Measurements from ENCODE around the gene PAEP.
"Not testable (repeated sequence)": the region's sequence is repeated elsewhere in the genome, so short reads cannot be mapped to it uniquely, and the experiment has no call there.

The PAEP gene

DNA sequence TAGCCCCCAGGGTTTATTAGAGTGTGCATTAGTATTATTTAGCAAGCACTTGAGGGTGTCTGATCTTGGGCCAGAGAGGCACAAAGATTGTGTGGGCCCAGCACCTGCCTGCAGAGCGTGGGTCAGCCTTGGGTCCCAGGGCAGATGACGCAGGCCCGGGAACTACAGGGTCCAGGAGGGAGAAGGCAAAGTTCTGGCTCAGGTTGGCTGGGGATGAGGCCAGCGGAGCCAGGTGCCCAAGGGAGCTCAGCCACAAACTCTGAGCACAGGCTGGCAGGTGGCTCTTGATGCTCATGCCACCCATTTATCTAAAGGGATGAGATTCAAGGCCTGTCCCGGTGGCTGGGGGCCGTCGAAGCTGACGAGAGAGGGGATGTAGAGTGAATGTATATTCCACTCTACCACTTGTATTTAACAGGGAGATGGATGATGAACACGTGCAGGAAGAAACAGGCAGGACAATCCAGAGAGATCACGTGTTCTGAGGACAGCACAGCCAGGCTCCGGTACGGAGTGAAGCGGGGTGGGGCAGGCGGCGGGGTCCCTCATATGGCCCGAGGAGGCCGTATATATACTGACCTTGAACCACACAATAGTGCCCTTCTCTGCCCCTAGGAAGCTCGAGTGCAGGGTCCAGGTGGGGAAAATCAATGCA, 16.4 kb upstream of the PAEP start:
- Histone ChIP-seq H3K36me3 (no peaks in the 10 kb centered on the region), H3K4me1 (ENCODE audit: control insufficient read depth in 1 of 2, insufficient read depth in 1 of 2, low read depth in 1 of 2, low read length in 1 of 2) (no peaks in the 10 kb centered on the region), H3K27me3 (no peaks in the 10 kb centered on the region), H3K4me3 (ENCODE audit: low read depth in 1 of 2, low read length in 1 of 2) (no peak overlapping the region), H3K9me3 (no peaks in the 10 kb centered on the region), H3K27ac (no peak overlapping the region)
- TF ChIP-seq, protein P1, sequence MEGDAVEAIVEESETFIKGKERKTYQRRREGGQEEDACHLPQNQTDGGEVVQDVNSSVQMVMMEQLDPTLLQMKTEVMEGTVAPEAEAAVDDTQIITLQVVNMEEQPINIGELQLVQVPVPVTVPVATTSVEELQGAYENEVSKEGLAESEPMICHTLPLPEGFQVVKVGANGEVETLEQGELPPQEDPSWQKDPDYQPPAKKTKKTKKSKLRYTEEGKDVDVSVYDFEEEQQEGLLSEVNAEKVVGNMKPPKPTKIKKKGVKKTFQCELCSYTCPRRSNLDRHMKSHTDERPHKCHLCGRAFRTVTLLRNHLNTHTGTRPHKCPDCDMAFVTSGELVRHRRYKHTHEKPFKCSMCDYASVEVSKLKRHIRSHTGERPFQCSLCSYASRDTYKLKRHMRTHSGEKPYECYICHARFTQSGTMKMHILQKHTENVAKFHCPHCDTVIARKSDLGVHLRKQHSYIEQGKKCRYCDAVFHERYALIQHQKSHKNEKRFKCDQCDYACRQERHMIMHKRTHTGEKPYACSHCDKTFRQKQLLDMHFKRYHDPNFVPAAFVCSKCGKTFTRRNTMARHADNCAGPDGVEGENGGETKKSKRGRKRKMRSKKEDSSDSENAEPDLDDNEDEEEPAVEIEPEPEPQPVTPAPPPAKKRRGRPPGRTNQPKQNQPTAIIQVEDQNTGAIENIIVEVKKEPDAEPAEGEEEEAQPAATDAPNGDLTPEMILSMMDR (IDR thresholded peaks at IDR 0.05): no peak

DNA sequence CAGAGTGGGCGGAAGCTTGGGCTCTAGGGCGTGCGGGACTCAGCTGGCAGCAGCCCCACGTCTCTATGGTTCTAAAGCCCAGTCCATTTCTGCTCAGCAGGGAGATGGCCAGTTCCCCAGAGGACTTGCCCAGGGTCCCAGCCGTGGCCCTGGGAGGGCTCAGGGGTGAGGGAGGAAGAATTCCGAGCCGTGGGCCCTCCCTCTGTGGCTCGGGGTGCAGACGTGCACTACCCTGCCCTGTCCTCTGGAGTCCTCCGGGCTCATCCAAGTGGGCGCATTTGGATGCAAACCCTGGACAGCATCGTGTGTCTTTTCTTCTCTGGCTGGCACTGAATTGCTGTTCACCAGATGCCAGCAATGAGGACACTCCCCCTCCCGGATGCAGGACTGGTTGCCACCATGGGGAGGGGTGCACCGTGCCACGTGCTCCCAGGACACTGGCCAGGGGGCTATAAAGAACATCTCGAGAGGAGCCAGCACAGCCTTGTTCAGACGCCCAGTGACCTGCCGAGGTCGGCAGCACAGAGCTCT, 15.8 kb upstream of the PAEP start, which contains the start of gene OBP2A:
TSS of gene OBP2A (plus strand) at position 481 of the 531 bp plus-strand sequence. CDS start 55 bp downstream, outside the sequence.
- not testable (repeated sequence) for H3K36me3 ChIP-seq; H3K4me3 ChIP-seq (ENCODE audit: low read depth in 1 of 2, low read length in 1 of 2); H3K27me3 ChIP-seq; H3K9me3 ChIP-seq; H3K4me1 ChIP-seq (ENCODE audit: control insufficient read depth in 1 of 2, insufficient read depth in 1 of 2, low read depth in 1 of 2, low read length in 1 of 2); H3K27ac ChIP-seq

DNA sequence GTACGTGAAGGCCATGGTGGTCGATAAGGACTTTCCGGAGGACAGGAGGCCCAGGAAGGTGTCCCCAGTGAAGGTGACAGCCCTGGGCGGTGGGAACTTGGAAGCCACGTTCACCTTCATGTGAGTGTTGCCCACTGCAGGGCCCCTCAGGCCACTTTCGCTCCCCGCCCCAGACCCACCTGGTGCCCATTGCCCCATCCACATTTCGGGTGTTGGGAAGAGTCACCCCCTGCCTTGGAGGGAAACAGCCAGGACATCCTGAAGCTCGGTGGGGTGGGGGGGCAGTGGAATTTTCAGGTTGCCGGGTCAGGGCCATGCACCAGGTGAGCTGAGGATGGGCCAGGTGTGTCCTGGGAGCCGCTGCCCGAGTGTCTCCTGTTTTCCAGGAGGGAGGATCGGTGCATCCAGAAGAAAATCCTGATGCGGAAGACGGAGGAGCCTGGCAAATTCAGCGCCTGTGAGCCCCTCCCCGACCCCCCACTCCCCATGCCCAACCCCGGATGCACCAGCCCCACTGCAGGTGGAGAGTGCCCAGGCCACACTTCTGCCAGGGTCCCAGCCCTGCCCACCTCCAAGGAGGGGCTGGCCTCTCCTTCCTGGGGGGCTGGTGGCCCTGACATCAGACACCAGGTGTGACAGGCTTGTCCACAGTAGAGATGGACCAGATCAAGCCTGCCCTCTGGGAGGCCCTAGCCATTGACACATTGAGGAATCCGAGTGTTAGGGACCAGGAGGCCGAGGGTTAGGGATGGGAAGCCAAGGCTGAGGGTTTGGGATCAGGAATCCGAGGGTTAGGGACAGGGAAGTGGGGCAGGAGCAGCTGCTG, 14.6 kb upstream of the PAEP start:
- H3K27ac ChIP-seq; H3K27me3 ChIP-seq; H3K4me3 ChIP-seq (ENCODE audit: low read depth in 1 of 2, low read length in 1 of 2); H3K36me3 ChIP-seq; H3K4me1 ChIP-seq (ENCODE audit: control insufficient read depth in 1 of 2, insufficient read depth in 1 of 2, low read depth in 1 of 2, low read length in 1 of 2); H3K9me3 ChIP-seq: not testable (repeated sequence)

DNA sequence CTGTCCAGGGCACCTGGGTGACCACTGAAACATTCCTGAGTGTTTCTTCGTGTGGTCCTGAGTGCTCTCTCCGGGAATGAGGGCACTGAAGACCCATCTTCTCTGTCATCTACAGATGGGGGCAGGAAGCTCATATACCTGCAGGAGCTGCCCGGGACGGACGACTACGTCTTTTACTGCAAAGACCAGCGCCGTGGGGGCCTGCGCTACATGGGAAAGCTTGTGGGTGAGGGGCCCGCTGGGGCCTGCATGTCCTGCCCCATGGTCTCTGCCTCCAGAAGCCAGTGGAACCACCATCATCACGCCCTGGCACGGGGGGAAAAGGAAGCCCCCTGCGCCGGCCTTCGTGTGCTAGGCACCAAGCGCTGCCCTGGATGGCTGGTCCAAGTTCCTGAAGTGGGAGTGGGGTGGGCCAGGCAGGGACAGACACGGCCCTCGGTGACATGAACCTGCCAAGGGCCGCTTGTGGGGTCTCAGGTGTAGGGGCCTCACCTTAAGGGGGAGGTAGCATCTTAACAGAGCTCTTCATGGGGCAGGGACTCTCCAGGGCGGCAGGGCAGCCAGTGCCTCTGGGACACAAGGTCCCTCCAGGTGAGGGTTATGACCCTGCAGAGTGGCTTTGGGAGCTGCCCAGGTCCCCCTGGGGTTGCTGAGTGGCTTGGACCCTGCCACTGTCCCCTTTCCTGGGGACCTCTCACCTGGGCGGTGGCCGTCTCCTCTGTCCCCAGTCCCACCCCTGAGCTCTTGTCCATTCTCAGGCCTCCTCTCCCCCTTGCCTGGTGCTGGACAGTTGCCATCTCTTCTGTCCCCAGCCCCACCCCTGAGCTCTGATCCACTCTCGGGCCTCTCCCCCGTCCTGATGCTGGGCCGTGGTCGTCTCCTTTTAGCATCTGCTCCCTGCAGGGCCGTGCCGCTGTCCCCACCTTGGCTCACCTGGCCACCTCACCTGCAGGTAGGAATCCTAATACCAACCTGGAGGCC, 13.5 kb upstream of the PAEP start:
- Histone ChIP-seq H3K9me3 (no peaks in the 10 kb centered on the region), H3K27me3 (no peaks in the 10 kb centered on the region), H3K4me3 (ENCODE audit: low read depth in 1 of 2, low read length in 1 of 2) (no peak overlapping the region), H3K36me3 (no peaks in the 10 kb centered on the region), H3K4me1 (ENCODE audit: control insufficient read depth in 1 of 2, insufficient read depth in 1 of 2, low read depth in 1 of 2, low read length in 1 of 2) (no peaks in the 10 kb centered on the region), H3K27ac (no peak overlapping the region)
- TF ChIP-seq, protein P1 (IDR thresholded peaks at IDR 0.05): no peak

DNA sequence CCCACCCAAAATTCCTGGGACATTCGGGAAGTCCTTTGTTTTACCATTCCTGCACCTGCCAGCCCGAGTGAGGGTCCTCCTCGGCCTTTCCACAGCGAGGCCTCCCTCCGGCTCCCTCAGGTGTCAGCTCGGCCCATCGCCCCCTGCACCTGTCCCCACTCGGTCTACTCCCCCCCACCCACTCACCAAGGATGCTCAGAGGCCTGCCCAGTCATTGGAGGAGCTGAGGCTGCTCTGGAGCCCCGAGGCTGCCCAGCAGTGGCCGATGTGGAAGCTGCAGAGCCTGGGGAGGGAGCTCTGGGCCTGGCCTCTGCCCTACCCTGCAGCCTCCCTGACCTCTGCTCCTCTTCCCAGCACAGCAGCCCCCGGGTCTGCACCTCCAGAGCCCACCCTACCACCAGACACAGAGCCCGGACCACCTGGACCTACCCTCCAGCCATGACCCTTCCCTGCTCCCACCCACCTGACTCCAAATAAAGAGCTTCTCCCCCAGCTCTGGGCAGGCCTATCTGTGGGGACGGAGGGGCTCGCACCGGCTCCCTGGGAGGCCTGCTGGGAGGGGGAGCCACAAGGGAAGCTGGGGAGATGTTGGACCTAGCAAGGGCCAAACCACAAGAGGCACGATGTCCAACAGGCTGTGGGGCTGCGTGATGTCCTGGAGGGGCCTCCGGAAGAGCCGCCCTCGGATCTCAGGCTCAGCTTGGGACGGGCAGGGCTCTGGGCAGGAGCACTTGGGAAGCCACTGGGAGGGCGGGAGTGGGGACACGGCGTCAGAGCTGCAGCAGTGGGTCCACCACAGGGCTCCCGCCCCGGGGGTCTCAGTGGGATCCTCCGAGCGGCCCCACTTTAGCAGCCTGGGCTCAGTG, 11.8 kb upstream of the PAEP start:
- H3K27ac ChIP-seq; H3K36me3 ChIP-seq; H3K4me3 ChIP-seq (ENCODE audit: low read depth in 1 of 2, low read length in 1 of 2); H3K9me3 ChIP-seq; H3K27me3 ChIP-seq; H3K4me1 ChIP-seq (ENCODE audit: control insufficient read depth in 1 of 2, insufficient read depth in 1 of 2, low read depth in 1 of 2, low read length in 1 of 2): not testable (repeated sequence)

DNA sequence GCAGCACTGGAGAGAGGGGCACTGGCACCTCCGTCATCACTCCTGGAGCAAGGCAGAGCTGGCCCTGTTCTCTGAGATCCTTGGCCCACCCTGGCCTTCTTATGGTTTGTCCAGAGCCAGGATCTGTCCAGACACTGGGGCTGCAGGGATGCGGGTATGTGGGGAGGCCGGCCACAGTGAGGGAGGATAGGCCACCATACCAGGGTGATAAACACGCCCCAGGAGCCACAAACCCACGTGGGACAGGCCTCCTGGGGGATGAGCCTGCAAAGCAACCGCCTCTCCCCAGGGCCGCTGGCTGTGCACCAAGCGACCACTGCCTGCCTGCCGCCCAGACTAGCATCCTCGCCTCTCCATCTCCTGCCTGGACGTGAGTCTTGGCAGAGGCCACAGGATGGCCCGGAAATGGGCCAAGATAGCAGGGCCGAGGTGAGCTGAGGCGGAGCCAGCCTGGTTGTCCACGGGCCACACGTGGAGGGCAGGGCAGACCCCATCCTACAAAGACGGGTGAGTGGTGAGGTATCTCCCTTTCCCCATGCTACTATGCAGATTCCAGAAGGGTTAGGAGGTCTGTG, 11.1 kb upstream of the PAEP start:
- Histone ChIP-seq H3K27me3 (no peaks in the 10 kb centered on the region), H3K4me1 (ENCODE audit: control insufficient read depth in 1 of 2, insufficient read depth in 1 of 2, low read depth in 1 of 2, low read length in 1 of 2) (no peaks in the 10 kb centered on the region), H3K27ac (no peak overlapping the region), H3K4me3 (ENCODE audit: low read depth in 1 of 2, low read length in 1 of 2) (no peak overlapping the region), H3K36me3 (no peaks in the 10 kb centered on the region), H3K9me3 (no peaks in the 10 kb centered on the region)
- TF ChIP-seq, protein P1 (IDR thresholded peaks at IDR 0.05): no peak
